DMS153 treated with DMSO at 0.1 percent for 48 hours (cell line): ENCODE data around the gene ATP5MG.
"Not testable (repeated sequence)": the region's sequence is repeated elsewhere in the genome, so short reads cannot be mapped to it uniquely, and the experiment has no call there.

Source experiments
- DNase-seq: peaks from one replicate; lab custom pipeline; 2025; ENCODE audit not compliant: unreplicated experiment; lab: John Stamatoyannopoulos, UW

Gene ATP5MG

DNA sequence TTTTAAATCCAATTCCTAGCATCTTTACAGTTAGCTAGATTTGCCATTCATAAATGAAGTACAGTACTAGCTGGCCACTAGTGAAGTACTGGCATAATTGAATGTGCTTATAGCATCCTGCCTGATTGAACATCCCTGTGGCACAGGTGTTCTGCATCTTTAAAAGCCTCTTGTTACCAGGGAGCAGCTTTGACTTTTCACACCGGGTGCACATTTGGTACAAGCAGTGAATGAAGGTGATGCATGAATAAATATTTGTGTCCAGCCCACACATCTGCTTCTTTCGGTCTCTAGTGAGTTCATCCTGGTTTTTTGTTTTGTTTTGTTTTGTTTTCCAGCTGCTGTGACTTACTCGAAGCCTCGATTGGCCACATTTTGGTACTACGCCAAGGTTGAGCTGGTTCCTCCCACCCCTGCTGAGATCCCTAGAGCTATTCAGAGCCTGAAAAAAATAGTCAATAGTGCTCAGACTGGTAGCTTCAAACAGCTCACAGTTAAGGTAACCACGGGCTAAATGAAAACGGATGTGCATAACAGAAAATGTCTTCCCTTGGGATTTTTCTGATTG is 5.3 kb downstream of the ATP5MG start:
- DNase-seq, result peak; percentile 83

DNA sequence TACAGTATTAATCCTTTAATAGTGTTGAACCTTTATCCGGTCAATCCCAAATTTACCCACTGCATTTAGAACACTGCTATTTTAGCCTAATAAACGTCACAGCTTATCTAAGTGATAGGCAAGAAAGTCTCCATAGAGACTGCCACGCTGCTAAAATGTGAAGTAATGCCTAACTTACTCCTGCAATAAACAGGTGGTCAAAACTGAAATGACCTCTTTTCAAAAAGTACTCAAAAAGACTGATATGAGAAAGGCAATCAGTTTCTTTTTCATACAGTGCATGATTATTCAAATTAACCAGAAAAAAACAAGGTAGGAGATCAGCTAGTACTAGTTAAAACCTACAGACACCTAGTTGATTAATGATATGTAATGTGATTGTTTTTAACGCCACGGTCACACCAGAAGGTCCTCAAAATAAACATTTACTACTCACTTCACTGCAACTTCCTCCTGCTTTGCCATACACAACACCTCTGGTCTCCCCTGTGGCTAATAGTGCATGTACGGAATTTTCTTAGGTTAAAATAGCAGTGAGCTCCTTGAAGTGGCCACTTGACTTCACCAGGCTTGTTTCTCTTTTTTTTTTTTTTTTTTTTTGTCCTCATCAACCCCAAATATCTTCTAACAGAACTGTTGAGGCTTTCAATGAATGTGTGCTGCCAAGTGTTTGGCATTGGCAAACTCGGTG is 8.8 kb downstream of the ATP5MG start:
- no peak for DNase-seq

DNA sequence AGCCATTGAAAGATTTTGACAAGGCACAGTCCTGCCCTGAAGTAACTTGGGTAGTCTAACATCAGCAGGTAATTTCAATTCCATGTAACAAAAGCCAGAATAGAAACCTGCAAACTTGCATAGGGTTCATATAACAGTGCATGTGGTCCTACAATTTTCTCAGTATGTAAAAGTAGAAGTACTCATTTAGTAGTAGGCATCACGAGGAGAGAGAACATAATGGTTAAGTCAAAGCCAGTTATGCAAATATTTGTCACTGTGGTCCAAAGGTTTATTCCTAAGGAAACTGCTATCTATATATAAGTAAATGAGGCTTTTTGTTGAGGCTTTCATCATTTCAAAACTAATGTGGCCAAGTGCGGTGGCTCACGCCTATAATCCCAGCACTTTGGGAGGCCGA is 10.1 kb downstream of the ATP5MG start:
- DNase-seq, result no peak

DNA sequence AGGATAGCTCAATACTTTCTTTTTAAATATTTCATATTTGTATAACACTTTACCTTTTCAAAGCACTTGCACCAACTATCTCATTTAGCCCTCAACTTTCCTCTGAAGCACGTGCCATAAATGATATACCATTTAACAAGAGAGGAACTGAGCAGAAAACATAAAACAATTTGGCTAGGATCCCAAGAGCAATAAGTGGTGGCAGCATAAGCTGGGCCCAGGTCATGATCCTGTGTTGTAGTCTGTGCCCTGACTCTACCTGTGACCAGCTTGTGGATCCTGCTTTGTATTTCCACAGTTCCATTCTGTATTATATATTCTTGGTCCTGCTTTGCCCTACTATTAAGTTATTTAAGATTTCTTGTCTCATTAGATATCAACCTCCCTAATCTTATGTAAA is 11.5 kb downstream of the ATP5MG start:
- no peak for DNase-seq

DNA sequence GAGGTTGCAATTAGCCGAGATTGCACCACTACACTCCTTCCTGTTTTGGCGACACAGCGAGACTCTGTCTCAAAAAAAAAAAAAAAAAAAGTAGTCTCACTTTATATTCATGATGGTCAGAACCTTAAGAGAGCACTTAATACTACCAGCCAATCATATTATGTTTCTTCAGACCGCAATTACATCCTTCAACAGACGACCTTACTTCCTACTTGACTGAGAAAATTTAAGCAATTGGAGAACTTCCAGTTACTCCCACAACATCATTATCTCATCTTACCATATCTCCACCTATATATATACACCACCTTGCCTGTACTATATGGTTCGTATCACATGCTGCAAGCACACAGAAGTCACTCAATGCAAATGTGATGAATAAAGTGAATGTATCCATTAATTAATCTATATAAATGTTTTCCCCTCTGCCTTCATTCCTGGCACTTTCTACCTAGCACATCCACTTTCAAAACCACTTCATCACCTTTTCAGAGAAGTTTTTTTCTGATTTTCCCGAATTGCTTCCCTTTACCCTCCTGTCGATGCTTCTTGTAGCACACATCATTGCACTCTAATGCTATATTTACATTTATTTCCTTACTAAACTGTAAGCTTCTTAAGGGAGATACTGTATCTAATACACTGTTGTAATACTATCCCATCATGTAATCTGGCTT is 13.8 kb downstream of the ATP5MG start:
- no peak for DNase-seq

DNA sequence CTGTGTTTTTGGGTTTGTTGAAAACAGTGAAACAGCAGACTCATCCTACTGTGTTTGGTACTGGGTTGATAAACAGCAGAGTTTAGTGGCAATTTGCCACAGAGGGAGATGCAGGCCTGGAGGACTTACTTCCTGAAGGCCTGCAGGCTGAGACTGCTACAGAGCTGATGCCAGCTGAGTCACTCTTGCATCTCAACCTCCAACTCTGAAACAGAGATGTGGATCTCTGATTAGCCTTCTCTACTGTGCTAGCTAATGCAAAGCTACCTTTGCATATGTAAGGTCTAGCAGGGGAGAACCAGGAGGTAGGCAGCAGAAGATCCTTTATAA is 14.3 kb downstream of the ATP5MG start:
- DNase-seq, result peak; percentile 62

DNA sequence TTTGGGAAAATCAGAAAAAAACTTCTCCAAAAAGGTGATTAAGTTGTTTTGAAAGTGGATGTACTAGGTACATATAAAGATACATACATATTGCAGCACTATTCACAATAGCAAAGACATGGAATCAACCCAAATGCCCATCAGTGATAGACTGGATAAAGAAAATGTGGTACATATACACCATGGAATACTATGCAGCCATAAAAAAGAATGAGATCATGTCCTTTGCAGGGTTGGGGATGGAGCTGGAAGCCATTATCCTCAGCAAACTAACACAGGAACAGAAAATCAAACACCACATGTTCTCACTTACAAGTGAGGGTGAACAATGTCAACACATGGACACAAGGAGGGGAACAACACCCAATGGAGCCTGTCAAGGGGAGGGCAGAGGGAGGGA is 15.5 kb downstream of the ATP5MG start:
- DNase-seq, result not testable (repeated sequence)

DNA sequence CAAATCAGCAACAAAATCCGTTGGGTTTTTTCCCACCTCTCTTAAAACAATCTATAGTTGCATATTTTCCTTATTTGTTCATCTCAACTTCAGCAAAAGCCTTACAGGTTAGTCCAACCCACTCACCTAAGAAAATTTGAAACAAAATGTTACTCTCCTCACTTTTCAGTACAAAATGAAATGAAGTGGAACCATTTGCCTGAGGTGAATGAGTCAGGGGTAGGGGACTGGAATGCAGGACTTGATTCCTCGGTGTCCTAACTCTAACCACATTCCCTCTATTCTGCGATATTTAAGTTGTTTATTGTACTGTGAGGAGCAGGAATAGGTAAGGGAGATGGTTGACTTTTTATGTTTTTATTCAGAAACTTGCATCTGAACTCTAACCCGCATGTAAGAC is 16.4 kb downstream of the ATP5MG start:
- DNase-seq, result no peak

DNA sequence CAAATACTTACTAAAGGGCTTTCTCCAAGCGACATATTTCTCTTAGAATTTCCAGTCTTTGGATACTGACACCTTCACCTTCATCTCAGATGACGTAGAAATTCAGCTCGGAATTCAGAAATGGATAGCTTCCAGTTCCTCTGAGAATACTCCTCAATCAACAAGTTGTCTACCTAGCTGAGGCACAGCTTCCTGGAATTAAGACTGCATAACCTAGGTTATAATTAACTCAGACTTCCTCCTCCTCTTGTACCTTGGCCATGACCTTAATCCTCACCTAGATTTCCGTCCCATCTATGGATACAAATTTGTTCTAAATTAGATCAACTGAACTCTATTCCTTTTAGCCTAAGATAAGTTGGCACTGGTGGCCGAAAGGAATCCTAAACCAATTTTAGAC is 17.4 kb downstream of the ATP5MG start:
- no peak for DNase-seq

DNA sequence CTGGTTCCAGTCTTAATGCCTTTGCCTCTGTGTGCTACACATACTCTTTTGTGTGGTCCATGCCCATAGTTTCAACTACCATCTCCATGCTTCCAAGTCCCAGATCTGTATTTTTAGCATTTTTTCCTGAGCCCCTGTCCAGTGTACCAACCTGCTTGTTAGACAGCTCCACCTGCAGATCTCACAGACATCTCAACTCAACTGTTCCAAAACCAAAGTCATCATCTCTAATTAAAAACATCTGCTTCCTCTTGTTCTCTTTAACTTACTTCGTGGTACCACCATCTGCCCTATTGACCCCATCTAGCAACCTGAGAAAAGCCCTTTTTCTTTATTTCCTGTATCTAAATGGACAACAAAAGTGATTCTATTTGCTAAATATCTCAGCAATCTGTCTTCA is 26.3 kb downstream of the ATP5MG start:
- DNase-seq, result no peak

DNA sequence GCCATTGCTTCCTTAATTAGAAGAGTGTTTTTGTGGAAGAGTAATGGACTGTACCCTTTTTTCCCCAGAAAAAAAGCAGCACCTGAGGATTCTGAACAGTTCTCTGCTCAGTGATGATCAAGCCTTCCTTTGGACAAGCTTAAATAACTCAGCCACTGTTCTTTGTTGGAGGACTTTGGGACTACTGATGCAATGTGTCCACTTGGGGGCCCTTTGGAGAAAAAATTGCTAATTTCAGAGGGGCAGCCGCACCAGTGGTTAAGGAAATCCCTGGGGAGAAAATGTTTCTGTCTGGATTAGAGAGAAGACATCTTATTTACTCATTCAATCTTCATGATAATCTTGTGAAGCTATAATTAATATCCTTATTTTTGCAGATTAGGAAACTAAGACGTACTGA is 29.6 kb downstream of the ATP5MG start:
- no peak for DNase-seq

DNA sequence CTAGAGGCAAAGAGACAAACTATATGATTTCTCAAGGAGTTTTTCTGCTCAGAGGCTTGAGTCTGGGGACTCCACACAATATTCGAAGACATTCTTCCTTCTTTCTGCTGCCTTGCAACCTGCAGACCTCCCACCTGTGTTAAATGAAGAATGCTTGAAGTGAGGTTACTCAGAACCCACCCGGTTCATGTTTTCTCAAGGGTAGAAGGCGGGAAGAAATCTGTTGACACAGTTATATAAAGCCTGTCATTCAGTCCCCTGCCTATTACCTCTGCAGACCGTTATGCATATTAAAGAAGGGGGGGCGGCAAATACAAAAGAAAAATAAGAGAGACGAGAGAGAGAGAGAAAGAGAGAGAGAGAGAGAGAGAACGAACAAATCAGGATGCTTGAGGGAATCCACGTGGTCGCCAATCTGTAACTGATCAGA is 32.7 kb downstream of the ATP5MG start:
- no peak for DNase-seq

DNA sequence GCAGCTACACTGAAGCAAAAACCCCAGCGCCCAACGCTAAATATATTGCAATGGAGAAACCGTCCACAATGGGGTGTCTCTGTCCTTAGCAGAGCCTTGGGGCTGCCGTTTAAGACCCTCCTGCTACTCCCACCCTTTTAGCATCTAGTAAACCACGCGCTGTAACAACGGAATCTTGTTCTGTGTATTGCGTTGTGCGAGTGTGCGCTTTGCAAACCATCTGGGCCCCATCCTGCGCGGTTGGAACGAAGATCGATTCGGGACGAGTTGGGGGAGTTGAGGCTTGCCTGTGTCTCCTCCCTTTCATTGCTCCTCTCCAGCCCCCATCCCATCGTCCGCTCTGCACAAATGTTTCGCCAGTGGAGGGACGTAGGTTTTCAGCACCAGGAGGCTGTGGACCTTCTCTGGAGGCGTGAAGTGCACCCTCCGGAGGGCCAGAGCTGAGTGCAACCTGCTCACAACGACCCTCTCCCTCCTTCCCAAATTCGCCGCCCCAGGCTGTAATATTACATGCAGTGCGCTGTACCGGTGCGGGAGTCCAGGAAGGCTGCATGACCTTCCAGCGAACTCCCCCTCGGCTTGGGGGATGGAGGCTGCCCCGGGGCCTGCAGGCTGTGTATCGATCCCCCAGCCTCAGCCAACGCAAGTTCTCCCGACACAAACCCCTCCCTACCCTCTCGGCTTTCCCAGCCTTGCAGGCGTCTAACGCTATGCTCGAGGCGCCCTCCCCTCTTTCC is 33.3 kb downstream of the ATP5MG start:
- peak; percentile 50 for DNase-seq

DNA sequence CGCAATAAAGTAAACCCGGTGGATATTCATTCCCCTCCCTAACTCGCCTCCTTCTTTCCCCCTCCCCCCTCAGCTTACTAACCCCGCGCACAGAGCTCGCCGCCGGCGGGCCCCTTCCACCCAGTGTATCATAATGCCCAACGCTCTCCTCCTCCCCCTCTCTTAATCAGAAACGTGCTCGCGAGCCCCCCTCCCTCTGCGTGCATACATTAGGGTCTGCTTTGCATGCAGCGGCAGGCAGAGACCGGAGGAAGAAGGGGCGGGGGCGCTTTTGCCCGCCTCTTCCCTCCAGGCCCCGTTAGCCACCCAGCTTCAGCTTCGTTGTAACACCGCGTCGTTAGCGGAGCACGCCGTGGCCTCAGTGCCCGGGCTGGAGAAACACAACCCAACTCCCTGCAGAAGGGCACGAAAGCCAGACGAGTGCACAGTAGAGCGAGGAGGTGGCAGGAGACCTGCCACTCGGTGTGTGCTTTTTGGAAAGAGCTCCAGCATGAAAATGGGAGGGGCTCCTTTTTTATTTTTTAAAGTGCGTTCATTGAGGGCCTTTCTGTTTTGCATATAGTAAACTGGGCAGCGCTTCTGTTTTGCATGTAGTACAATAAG is 34.0 kb downstream of the ATP5MG start:
- peak; percentile 58 for DNase-seq

DNA sequence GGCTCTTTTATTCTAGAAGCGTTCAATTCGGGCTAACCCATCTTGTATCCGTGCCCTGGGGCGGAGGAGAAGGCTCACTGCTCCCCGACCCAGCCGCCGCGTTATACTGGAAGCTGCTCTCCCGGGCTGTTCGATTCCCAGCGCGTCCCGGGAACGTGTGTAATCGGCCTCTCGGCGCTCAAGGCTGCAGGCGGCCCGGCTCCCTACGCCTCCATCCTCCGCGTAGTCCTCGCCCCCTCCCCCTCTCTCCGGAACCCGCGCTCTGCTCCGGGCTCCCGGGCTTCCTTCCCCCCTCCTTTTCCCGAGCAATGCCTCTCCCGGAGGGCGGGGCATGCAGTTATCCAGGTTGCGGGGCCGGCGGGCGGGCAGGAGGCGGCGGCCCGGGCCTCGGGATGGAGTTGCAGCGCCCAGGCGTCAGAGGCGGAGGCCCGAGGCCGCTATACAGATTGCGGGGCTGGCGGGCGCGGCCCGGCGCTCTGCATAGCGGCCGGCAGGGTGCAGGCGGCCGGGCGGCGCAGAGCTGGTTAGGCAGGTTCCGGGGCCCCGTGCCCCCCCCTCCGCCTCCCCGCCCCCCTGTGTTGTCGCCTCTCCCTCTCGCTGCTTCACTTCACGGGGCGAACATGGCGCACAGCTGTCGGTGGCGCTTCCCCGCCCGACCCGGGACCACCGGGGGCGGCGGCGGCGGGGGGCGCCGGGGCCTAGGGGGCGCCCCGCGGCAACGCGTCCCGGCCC is 34.7 kb downstream of the ATP5MG start, which contains the start of gene KMT2A:
Gene KMT2A, plus strand, starts transcription at position 600 of the 732 bp plus-strand sequence. Its CDS starts 21 bp downstream, at position 621.
- peak; percentile 93 for DNase-seq

DNA sequence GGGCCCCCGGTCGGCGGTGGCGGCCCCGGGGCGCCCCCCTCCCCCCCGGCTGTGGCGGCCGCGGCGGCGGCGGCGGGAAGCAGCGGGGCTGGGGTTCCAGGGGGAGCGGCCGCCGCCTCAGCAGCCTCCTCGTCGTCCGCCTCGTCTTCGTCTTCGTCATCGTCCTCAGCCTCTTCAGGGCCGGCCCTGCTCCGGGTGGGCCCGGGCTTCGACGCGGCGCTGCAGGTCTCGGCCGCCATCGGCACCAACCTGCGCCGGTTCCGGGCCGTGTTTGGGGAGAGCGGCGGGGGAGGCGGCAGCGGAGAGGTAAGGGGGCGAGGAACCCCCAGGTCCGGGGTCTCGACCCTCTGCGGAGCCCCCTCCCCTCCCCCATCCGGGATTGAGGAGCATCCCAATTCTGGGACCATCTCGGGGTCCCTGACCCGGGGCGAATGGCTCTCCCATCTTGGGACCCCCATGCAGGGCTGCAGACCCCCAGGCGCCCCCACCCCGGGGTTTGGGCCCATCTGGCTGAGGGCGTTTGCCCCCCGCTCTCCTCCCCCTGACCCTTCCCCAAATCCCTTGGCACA is 35.3 kb downstream of the ATP5MG start:
- no peak for DNase-seq

DNA sequence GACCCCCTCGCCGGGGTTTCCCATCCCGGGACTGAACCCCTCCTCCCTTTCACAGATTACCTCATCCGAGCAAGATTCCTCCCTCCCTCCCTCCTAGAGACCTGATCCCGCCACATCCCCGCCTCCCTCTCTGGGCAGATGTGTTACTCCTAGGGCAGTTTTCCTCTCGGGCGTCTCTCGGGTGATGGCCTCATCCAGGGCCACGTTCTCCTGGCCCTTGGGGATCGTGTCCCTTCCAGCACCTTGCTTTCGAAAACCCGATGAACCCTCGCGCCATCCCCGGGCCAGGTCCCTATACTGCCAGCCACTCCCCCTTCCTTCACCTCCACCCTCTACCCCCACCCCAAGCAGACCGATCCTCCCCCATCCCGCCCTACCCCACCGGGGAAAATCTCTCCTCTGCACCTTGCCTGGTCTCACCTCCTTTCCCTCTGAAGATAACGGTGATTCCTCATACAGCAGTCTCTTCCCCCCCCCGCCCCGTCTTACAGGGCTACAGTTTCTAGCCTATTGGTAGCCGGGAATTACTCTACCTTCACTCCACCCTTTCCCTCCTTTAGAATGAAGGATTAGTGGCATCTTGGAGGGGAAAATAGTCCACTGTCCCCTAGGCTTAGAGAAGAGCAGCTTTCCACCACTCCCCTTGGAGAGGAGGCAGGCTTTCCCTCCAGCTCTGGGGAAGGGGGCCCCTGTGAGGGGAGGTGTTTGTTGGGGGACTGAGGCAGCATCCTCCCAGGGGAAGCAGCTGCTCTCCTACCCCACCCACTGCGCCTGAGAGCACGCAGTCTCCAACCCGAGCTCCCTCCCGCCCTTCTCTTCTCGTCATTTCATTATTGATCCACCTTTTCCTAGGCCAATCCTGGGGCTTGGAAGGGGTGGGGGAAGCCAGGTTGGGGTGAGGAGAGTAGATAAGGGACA is 36.1 kb downstream of the ATP5MG start:
- no peak for DNase-seq

DNA sequence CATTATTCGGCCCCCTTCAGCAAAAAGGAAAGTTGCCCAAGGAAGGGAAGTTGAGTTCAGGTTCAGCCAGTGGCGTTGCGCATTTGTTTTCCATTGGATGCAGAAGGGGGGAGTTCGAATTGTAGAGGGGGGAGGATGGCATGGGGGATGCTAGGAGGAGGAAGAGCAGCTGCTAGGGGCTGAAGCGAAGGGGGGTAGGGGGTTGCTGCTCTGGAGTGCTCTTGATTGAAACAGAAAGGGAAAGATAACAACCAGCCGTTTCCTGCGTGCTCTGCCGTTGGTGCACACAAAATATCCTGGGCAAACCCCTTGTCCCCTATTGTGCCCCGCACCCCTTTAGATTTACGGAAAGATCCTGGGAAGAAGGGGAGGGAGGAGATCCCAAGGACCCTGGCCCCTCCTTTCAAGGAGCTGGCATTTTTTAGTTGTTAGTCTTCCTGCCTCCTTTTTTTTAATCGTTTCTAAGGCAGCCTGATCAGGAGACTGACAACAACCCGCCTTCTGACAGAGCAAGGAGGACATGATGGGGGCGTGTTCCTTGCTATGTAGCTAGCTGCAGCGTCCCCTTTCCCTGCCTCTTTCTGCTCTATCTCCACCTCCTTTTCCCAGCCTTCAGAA is 37.0 kb downstream of the ATP5MG start:
- no peak for DNase-seq

DNA sequence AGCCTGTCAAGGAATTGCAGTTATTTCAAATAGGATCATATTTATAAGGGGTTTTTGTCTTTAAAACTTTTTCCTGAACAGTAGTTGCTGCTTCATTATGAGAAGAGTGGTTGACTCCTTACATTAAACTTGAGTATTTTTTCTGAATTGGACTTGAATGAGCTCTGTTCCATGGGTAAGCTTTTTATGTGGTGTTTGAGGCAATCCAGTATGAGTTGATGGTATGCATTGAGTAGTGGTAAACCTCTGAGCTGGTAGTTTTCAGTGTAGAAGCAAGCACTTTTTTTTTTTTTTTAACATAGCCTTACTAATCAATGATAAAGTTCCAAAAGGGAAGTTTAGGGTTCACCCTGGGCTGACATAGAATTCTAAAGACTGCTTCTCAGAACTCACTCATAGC is 38.2 kb downstream of the ATP5MG start:
- DNase-seq, result no peak
